Measurements from ENCODE around the gene CDH4. TPM values are rescaled to one million over a fixed set of nuclear protein-coding genes. Genes with fewer than 3 reads are reported as not detected.

Gene CDH4
- total and polyA plus RNA-seq, 2 donors, result 0.04 to 0.42 TPM

DNA sequence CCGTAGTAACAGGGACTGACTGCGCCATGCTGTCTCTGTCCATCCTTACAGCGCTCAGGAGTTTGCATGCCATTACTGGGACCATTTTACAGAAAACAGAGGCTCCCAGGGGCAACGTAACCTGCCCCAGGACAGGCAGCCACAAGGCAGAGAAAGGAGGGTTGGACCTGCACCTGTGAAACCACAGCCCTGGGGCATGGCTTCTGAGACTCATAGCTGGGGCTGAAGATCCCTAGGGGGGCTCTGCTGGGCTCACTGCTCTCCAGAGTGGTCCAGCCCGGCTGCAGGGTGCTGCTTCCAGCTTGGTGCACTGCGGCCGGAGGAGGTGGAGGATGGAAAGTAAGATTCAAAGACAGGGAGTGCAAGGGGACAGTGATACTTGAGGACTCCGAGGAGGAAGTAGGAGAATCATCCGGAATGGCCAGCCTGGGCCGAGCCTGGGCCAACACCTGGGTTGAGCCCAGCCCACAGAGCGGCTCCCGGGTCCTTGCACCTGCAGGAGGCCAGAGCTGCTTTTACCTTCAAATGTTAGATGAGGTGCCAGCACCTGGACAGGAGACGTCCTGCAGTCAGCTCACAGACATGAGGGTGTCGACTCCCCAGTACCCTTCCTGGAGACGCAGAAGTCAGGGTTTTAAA is 183.2 kb downstream of the CDH4 start:
- H3K27ac ChIP-seq (ENCODE audit: low read depth), result no peak overlapping the region
- H3K36me3 ChIP-seq (ENCODE audit: insufficient read depth), result no peaks in the 10 kb centered on the region
- H3K4me3 ChIP-seq (ENCODE audit: low read depth, low read length), result no peak overlapping the region
- 80% methylated on average over 15 of the region's 15 CpGs for WGBS
- DNase-seq (ENCODE audit: extremely low spot score), result no peak
- H3K4me1 ChIP-seq (ENCODE audit: insufficient read depth), result no peaks in the 10 kb centered on the region

DNA sequence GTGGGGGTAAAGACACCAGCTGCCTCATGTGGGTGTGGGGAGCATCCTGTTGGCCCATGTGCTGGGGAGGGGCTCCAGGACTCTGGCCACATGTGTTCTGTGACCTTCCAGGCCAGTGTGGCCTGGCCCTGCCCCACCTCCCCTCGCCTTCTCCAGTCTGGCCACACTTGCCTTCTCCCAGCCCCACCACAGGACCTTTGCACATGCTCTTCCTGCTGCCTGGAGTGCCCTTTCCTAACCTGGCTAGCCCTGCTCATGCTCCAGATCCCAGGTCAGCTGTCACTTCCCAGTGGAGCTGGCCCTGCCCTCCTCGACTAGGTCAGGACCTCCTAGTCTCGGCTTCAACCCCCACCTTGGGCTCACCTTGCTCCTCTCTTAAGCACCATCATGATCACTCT is 183.8 kb downstream of the CDH4 start:
- DNase-seq (ENCODE audit: extremely low spot score), result no peak
- Histone ChIP-seq H3K4me3 (ENCODE audit: low read depth, low read length) (no peak overlapping the region), H3K36me3 (ENCODE audit: insufficient read depth) (no peaks in the 10 kb centered on the region), H3K27ac (ENCODE audit: low read depth) (no peak overlapping the region), H3K4me1 (ENCODE audit: insufficient read depth) (no peaks in the 10 kb centered on the region)
- WGBS, result 72% methylated on average over 3 of the region's 3 CpGs

DNA sequence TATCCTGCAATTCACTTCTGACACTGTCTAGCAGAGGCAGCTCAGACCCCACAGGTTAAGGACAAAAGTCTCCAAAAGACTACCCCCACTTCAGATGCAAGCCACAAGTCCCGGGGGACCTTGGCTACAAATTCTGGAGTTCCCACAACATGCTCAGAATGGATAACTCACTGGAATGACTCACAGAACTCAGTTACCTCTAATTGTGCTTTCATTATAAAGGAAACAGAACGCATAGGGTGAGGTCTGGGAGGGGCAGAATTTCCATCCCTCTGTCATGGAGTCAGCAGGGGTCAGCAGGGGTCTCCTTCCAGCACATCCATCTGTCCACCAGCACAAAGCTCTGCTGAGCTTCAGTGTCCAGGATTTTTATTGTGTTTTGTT is 184.2 kb downstream of the CDH4 start:
- Histone ChIP-seq H3K36me3 (ENCODE audit: insufficient read depth) (no peaks in the 10 kb centered on the region), H3K27ac (ENCODE audit: low read depth) (no peak overlapping the region), H3K4me3 (ENCODE audit: low read depth, low read length) (no peak overlapping the region), H3K4me1 (ENCODE audit: insufficient read depth) (no peaks in the 10 kb centered on the region)
- WGBS, result 63% methylated on average over 2 of the region's 2 CpGs
- DNase-seq (ENCODE audit: extremely low spot score), result no peak

DNA sequence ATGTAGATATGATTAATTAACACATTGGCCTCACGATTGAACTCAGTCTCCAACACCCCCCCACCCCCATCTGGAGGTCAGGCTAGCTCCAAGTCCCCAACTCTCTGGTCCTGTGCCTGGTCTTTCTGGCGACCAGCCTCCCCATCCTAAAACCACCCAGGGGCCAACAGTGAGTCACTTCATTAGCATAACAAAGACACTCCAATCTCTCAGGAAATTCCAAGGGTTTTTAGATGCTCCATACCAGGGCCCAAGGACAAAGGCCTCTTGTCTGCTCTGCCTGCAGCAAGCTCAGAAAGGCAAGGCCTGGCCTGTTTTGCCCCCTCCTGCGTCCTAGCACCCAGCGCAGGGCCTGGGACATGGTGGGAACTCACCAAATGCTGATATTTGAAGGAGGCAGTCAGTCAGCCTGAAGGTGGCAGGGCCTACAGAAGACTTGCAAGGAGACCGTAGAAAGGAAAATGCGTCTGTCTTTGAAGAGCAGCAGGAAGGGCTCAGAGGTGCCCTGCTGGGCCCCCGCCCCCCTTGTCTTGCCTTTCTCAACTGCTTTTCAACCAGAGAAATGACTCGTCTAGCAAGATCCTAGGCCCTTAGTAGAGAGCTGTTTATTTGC is 184.7 kb downstream of the CDH4 start:
- H3K4me3 ChIP-seq (ENCODE audit: low read depth, low read length), result no peak overlapping the region
- H3K27ac ChIP-seq (ENCODE audit: low read depth), result no peak overlapping the region
- H3K36me3 ChIP-seq (ENCODE audit: insufficient read depth), result no peaks in the 10 kb centered on the region
- H3K4me1 ChIP-seq (ENCODE audit: insufficient read depth), result no peaks in the 10 kb centered on the region
- DNase-seq (ENCODE audit: extremely low spot score), result no peak
- 42% methylated on average over 8 of the region's 8 CpGs for WGBS

- no peak overlapping the region for H3K27ac ChIP-seq (ENCODE audit: low read depth)
- no peaks in the 10 kb centered on the region for H3K36me3 ChIP-seq (ENCODE audit: insufficient read depth)
- peak; percentile 28 for DNase-seq (ENCODE audit: extremely low spot score)
- H3K4me1 ChIP-seq (ENCODE audit: insufficient read depth), result no peaks in the 10 kb centered on the region
- WGBS, result 25% methylated on average over 28 of the region's 28 CpGs
- H3K4me3 ChIP-seq (ENCODE audit: low read depth, low read length), result no peak overlapping the region
Measured at GRCh38 chr20:61437280-61438206, 185.5 kb downstream of the CDH4 start.

DNA sequence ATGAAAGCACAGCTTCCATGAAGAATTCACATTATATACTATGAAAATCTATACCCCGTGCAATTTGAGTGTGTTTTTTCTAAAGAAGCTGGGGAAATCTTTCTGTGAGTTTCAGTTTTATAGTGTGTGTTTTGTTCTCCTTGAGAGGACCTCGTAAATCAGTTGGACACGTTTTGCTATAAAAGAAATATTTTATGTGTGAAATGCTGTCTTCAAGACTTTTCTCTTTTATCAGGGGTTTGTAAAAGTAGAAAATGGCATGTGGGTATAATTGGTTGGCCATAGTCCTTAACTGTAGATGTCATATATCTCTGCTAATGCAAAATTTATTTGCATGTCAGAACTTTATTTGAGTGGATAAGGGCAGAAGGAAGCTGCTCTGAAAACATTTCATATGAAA is 186.2 kb downstream of the CDH4 start:
- no peak overlapping the region for H3K27ac ChIP-seq (ENCODE audit: low read depth)
- WGBS, result 27% methylated on average over 3 of the region's 3 CpGs
- H3K4me3 ChIP-seq (ENCODE audit: low read depth, low read length), result no peak overlapping the region
- peak; percentile 13 for DNase-seq (ENCODE audit: extremely low spot score)
- H3K36me3 ChIP-seq (ENCODE audit: insufficient read depth), result no peaks in the 10 kb centered on the region
- H3K4me1 ChIP-seq (ENCODE audit: insufficient read depth), result no peaks in the 10 kb centered on the region

DNA sequence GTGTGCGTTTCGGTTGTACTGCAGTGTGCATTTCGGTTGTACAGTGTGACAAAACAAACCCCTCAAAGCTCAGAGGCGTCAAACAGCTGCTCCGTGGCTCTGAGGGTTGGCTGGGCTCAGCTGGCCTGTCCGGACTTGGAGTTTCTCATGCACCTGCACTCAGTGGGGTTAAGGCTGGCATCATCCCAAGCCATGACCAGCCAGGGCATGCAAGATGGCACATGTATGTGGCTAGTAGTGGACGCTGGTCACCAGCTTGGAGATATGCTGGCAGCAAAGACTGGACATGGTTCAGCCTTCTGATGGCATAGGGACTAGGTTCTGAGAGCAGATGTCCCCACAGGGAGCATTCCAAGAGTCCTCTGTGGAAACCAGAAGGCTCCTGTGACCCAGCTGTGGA is 187.2 kb downstream of the CDH4 start:
- Histone ChIP-seq H3K36me3 (ENCODE audit: insufficient read depth) (no peaks in the 10 kb centered on the region), H3K4me3 (ENCODE audit: low read depth, low read length) (no peak overlapping the region), H3K4me1 (ENCODE audit: insufficient read depth) (no peaks in the 10 kb centered on the region), H3K27ac (ENCODE audit: low read depth) (no peak overlapping the region)
- no peak for DNase-seq (ENCODE audit: extremely low spot score)
- 82% methylated on average over 7 of the region's 7 CpGs for WGBS

- 80% methylated on average over 14 of the region's 14 CpGs for WGBS
- no peak overlapping the region for H3K4me3 ChIP-seq (ENCODE audit: low read depth, low read length)
- no peaks in the 10 kb centered on the region for H3K36me3 ChIP-seq (ENCODE audit: insufficient read depth)
- no peak for DNase-seq (ENCODE audit: extremely low spot score)
- no peak overlapping the region for H3K27ac ChIP-seq (ENCODE audit: low read depth)
- no peaks in the 10 kb centered on the region for H3K4me1 ChIP-seq (ENCODE audit: insufficient read depth)
Measured at GRCh38 chr20:61440548-61441055, 188.5 kb downstream of the CDH4 start.

DNA sequence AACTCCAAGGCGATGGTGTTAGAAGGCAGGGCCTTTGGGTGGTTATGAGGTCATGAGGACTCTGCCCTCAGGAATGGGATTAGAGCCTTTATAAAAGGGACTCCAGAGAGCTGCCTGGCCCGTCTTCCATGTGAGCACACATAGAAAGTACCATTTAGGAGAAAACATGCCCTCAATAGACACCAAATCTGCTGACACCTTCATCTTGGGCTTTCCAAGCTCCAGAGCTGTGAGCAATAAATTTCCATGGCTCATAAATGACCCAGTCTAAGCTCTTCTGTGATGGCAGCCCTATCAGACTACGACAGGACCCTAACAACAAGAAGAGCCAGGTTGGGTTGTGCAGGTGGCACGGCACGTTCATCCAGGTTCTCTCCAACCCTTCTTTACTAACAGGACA is 189.5 kb downstream of the CDH4 start:
- no peak for DNase-seq (ENCODE audit: extremely low spot score)
- Histone ChIP-seq H3K4me1 (ENCODE audit: insufficient read depth) (no peaks in the 10 kb centered on the region), H3K4me3 (ENCODE audit: low read depth, low read length) (no peak overlapping the region), H3K27ac (ENCODE audit: low read depth) (no peak overlapping the region), H3K36me3 (ENCODE audit: insufficient read depth) (no peaks in the 10 kb centered on the region)
- WGBS, result 67% methylated on average over 5 of the region's 5 CpGs

- Histone ChIP-seq H3K4me3 (ENCODE audit: low read depth, low read length) (no peak overlapping the region), H3K27ac (ENCODE audit: low read depth) (no peak overlapping the region), H3K36me3 (ENCODE audit: insufficient read depth) (no peaks in the 10 kb centered on the region), H3K4me1 (ENCODE audit: insufficient read depth) (no peaks in the 10 kb centered on the region)
- WGBS, result 48% methylated on average over 13 of the region's 13 CpGs
- DNase-seq (ENCODE audit: extremely low spot score), result no peak
Measured at GRCh38 chr20:61442075-61442670, 190.1 kb downstream of the CDH4 start.

DNA sequence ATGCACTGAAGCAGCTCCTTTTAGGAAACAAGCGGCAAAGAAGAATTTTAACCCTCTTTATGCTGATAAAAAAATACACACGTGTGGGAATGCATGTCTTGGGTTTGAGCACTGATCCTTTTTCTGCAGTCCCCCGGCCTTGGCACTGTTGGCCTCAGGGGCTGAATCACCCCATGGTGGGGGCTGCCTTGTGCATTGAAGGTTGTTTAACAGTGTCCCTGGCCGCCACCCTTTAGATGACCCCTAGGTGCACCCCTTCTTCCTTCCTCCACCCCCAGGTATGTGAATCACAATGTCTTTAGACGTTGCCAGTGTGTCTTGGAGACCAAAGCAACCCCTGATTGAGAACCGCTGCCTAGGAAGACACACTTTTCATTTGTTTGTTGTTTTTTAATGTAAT is 190.7 kb downstream of the CDH4 start:
- DNase-seq (ENCODE audit: extremely low spot score), result no peak
- WGBS, result 37% methylated on average over 6 of the region's 6 CpGs
- H3K36me3 ChIP-seq (ENCODE audit: insufficient read depth), result no peaks in the 10 kb centered on the region
- no peak overlapping the region for H3K27ac ChIP-seq (ENCODE audit: low read depth)
- H3K4me1 ChIP-seq (ENCODE audit: insufficient read depth), result no peaks in the 10 kb centered on the region
- no peak overlapping the region for H3K4me3 ChIP-seq (ENCODE audit: low read depth, low read length)

- no peaks in the 10 kb centered on the region for H3K36me3 ChIP-seq (ENCODE audit: insufficient read depth)
- no peak for DNase-seq (ENCODE audit: extremely low spot score)
- WGBS, result 59% methylated on average over 12 of the region's 12 CpGs
- H3K4me3 ChIP-seq (ENCODE audit: low read depth, low read length), result no peak overlapping the region
- no peaks in the 10 kb centered on the region for H3K4me1 ChIP-seq (ENCODE audit: insufficient read depth)
- H3K27ac ChIP-seq (ENCODE audit: low read depth), result no peak overlapping the region
Measured at GRCh38 chr20:61443443-61444126, 191.5 kb downstream of the CDH4 start.

DNA sequence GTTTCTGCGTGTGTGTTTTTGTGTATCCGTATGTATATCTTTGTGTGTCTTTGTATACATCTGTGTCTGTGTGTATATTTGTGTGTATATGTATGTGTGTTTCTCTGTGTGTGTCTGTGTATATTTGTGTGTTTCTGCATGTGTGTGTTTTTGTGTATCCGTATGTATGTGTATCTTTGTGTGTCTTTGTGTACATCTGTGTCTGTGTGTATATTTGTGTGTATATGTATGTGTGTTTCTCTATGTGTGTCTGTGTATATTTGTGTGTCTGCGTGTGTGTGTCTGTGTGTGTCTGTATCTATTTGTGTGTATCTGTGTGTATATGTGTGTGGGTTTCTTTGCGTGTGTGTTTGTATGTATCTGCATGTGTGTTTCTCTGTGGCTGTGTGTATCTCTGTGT is 192.6 kb downstream of the CDH4 start:
- H3K4me3 ChIP-seq (ENCODE audit: low read depth, low read length), result no peak overlapping the region
- no peaks in the 10 kb centered on the region for H3K4me1 ChIP-seq (ENCODE audit: insufficient read depth)
- H3K27ac ChIP-seq (ENCODE audit: low read depth), result no peak overlapping the region
- no peak for DNase-seq (ENCODE audit: extremely low spot score)
- WGBS, result 84% methylated on average over 5 of the region's 5 CpGs
- H3K36me3 ChIP-seq (ENCODE audit: insufficient read depth), result no peaks in the 10 kb centered on the region

Data from urinary bladder (tissue), 4 donors.